Heart right ventricle (tissue), 16 donors: ENCODE results near the gene FLNA. TPM values are rescaled to one million over a fixed set of nuclear protein-coding genes. Genes with fewer than 3 reads are reported as not detected.
A peak's percentile ranks its signal among the peaks of the same experiment; 100 is the strongest.
"Not testable (repeated sequence)": the region's sequence is repeated elsewhere in the genome, so short reads cannot be mapped to it uniquely, and the experiment has no call there.

Source experiments
- ATAC-seq, 8 donors: fragments of 200-7000 bp; cut with Tn5 transposase; one replicate each; pipeline ENCODE4 v1.9.1; 2020; ENCODE audit warnings: mild to moderate bottlenecking in 8 of 8, moderate library complexity in 8 of 8, moderate number of reproducible peaks in 1 of 8
- DNase-seq, 2 donors: peaks; one replicate each; pipeline ENCODE4 v3.0.0-alpha.2; 2020
- H3K27ac ChIP-seq, 10 donors: fragments of 200-600 bp; sonication (generic) in 2 of 10; one replicate each; pipeline versions ENCODE4 v1.5.0 to v1.8.0; 2020 to 2022; ENCODE audit warnings: mild to moderate bottlenecking in 3 of 10
- H3K27me3 ChIP-seq, 7 donors: fragments of 200-600 bp; one replicate each; pipeline ENCODE4 v1.8.0; 2021 to 2022; ENCODE audit warnings: mild to moderate bottlenecking in 2 of 7
- H3K36me3 ChIP-seq, 9 donors: fragments of 200-600 bp; sonication (generic) in 1 of 9; one replicate each; pipeline versions ENCODE4 v1.5.0 to v1.8.0; 2020 to 2022; ENCODE audit warnings: mild to moderate bottlenecking in 2 of 9
- H3K4me1 ChIP-seq, 9 donors: fragments of 200-600 bp; sonication (generic) in 1 of 9; one replicate each; pipeline versions ENCODE4 v1.5.0 to v1.8.0; 2020 to 2022; ENCODE audit warnings: mild to moderate bottlenecking in 4 of 9
- H3K4me3 ChIP-seq, 10 donors: fragments of 200-600 bp; sonication (generic) in 2 of 10; one replicate each; pipeline versions ENCODE4 v1.5.0 to v1.8.0; 2020 to 2022; ENCODE audit warnings: mild to moderate bottlenecking in 7 of 10, moderate library complexity in 2 of 10
- H3K9me3 ChIP-seq, 11 donors: fragments of 200-600 bp in 10 of 11; sonication (generic) in 2 of 11; one replicate each; pipeline versions ENCODE4 v1.5.0 to v1.8.0; 2013 to 2022; ENCODE audit warnings: mild to moderate bottlenecking in 2 of 11, control low read depth in 1 of 11, moderate library complexity in 1 of 11
- WGBS, 2 donors: extraction: QIAGEN DNeasy Blood & Tissue Kit; methylation state at CpG; one replicate each; pipeline ENCODE4 v1.1.7; 2013; ENCODE audit warnings: inconsistent platforms in 1 of 2; 5-methylcytosine and 5-hydroxymethylcytosine counted together
- intact Hi-C, 10 donors: fragments of 100-400 bp; cut with DNase I; formaldehyde crosslinking; loops; one replicate each; pipeline versions ENCODE4 v1.11.1 to v1.14.2; 2022
- polyA plus RNA-seq, 2 donors: library from polyadenylated mRNA; stranded (reverse); fragments of 200-250 nt; gene quantifications; one replicate each; pipeline ENCODE4 v1.2.3, GENCODE V29; 2013
- total RNA-seq, 10 donors: library from RNA; stranded (reverse); fragmentation: NEBNext Ultra II Directional in 3 of 10; extraction: Animal tissue kit (Norgen Biotek cat#: 25700) in 3 of 10; gene quantifications; one replicate each; pipeline versions ENCODE4 v1.2.1 to v1.2.4, GENCODE V29; 2021 to 2023
- TF ChIP-seq, protein P1 (sequence below), 9 donors: fragments of 200-600 bp; sonication (generic) in 2 of 9; IDR thresholded peaks; one replicate each; pipeline versions ENCODE4 v1.5.0 to v1.8.0; 2021 to 2022; ENCODE audit warnings: antibody characterized with exemption in 9 of 9, mild to moderate bottlenecking in 5 of 9, moderate library complexity in 1 of 9
- donor health status: Arrhythmogenic right ventricular cardiomyopathy.
- donor health status: ischemic (EF 13 %, LVEDD 7.1; RV severe dilation, severe dysfunction).
- donor health status: healthy with polysubstance abuse.
- donor health status: DM: no; HTN: yes; CAD: no.
- donor health status: DM: no; HTN: no; CAD: no.
- donor health status: ischemic (EF 25% LVEDD 6.9; RV normal size, moderate dysfunction).
- donor health status: ischemic (EF 25% LVEDD 5.7; RV mildly dilated, moderate dysfunction).
- donor health status: healthy.
- donor health status: DM: yes; HTN: yes; CAD: no.
- donor health status: Ischemic cardiomyopathy.
- donor health status: ischemic (EF 35%, LVEDD 5.7; RV mildly dilated, moderate dysfunction).
- donor health status: nonischemic (EF 11% LVEDD 7.7; RV severe dilation, severe dysfunction).
- donor health status: DM: yes; HTN: yes; CAD: no.
- donor health status: PGD.
- donor health status: ischemic (EF 29% LVEDD 5.4; RV normal size, mild dysfunction).
- donor health status: nonischemic (EF 23%, LVEDD 6.1; RV moderate dilation, normal function).

Gene FLNA
- total and polyA plus RNA-seq, 12 donors = 139 to 442 (median 199) TPM

DNA sequence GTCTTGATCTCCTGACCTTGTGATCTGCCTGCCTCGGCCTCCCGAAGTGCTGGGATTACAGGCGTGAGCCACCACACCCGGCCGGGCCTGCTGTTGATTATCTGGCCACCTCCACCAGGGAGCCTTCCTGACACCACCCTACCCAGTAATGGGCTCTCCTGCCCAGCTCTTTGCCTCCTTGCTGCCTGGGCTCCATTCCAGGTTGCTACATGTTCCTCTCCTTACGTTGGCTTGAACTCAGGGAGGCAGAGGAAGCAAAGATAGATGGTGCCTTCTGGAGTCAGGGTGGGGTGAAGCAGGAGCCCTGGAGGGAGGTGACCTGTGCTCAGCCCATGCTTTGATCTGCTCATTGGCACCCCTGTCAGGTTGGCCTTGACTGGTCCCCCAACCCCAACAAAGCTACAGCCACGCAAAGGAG lies 26.3 kb downstream of the FLNA start:
- H3K9me3 ChIP-seq = no peaks in the 10 kb centered on the region
- no peak overlapping the region for H3K27ac ChIP-seq
- H3K4me3 ChIP-seq = no peak overlapping the region
- peaks cover 0 to 51% (median 17%) of the 10 kb centered on the region in 9 donors for H3K36me3 ChIP-seq
- ATAC-seq = no peak
- peak in 1 of 2 donors; percentile 6 for DNase-seq
- no peaks in the 10 kb centered on the region for H3K27me3 ChIP-seq
- TF ChIP-seq, protein P1, sequence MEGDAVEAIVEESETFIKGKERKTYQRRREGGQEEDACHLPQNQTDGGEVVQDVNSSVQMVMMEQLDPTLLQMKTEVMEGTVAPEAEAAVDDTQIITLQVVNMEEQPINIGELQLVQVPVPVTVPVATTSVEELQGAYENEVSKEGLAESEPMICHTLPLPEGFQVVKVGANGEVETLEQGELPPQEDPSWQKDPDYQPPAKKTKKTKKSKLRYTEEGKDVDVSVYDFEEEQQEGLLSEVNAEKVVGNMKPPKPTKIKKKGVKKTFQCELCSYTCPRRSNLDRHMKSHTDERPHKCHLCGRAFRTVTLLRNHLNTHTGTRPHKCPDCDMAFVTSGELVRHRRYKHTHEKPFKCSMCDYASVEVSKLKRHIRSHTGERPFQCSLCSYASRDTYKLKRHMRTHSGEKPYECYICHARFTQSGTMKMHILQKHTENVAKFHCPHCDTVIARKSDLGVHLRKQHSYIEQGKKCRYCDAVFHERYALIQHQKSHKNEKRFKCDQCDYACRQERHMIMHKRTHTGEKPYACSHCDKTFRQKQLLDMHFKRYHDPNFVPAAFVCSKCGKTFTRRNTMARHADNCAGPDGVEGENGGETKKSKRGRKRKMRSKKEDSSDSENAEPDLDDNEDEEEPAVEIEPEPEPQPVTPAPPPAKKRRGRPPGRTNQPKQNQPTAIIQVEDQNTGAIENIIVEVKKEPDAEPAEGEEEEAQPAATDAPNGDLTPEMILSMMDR (IDR thresholded peaks at IDR 0.05) = no peak
- H3K4me1 ChIP-seq = peaks cover 0 to 33% (median 3%) of the 10 kb centered on the region in 9 donors
- intact Hi-C loops = no loop called here
- 54 to 77% methylated on average over 4 to 7 of the region's 7 CpGs for WGBS, 2 donors

DNA sequence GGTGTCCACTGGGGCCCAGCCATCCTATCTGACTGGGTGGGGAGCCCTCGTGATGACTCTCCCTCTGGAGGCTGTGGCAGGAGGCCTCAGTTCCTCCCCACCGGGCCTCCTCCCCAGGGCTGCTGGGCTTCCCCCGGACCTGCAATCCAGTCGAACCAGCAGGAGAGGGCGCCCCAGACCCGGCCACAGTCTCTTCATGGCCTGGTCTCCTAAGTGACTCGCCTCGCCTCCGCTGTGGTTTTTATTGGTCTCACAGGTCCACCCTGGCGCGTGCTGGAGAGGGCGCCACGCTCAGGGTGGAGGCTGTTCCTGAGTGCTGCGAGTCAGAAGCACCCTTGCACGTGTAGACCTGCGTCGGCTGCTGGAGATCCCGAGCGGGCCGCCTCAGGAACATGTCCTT lies 30.8 kb downstream of the FLNA start:
- H3K4me3 ChIP-seq, H3K4me1 ChIP-seq, H3K36me3 ChIP-seq, H3K9me3 ChIP-seq, H3K27me3 ChIP-seq, intact Hi-C loops, H3K27ac ChIP-seq, DNase-seq: not testable (repeated sequence)
- WGBS, 2 donors = no CpG with 5 or more reads among the region's 20 CpGs
- ATAC-seq = peak; percentile 5 to 56 (median 25)

DNA sequence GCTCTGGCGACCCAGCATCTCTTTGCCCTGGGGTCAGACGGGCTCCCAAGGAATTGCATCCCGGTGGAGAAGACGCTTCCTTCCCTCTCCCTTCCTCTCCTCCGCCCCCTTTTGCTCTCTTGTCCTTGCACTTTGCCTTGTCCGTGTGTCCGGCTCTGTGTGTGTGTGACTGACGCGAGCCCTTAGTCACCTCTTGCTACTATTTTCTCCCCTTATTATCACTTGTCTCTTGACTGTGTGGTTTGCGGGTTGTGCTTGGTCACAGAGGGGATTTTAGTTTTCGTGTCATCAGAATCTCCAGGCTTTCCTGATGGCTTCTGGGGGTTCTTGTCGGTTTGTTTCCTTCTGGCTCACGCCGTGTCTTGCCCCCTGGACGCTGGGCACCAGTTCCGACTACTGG lies 31.4 kb downstream of the FLNA start:
- DNase-seq, intact Hi-C loops, H3K9me3 ChIP-seq, H3K27ac ChIP-seq, H3K4me3 ChIP-seq, H3K27me3 ChIP-seq, H3K36me3 ChIP-seq, H3K4me1 ChIP-seq: not testable (repeated sequence)
- ATAC-seq = peak in 5 of 8 donors; percentile 1 to 15 (median 5)
- WGBS, 2 donors = no CpG with 5 or more reads among the region's 16 CpGs

DNA sequence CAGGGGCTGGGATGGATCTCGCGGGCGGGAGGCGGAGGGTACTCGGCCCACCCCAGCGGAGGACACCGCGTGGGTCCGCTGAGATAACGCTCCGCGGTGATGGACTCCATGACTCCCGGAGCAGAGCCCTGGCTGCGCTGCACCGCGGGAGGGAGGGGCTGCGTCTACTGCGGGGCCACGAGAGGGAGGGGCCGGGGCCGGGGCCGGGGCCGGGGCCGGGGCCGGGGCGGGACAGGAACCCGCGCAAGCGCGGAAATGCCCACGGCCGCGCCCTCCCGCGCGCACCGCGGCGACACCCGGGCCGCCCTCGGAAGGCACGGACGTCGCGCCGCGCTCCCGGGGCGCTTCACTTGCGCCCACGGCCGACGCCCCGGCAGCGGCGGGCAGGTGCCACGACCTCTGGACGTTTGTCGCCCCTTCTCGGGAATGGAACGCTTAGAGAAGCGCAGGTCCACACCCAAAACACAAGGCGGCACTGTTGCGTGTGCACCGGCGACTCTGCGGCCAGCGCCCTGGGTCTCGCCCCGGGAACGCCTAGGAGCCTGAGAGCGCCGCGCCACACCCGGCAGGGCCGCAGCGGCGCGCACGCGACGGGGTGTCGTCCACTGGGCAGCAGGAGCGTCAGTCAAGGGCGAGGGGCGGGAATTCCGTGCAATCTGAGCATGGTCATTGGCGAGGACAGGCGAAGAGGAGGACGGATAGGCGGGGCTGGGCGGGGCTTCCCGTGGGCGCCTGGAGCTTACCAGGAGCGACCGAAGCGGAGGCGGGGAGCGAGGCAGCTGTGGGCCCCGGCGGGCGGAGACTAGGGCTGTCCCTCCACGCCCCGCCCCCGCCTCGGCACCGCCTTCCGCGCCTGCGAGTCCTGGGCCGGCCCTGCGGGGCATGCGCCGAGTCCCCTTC lies 32.8 kb downstream of the FLNA start:
- H3K4me3 ChIP-seq = peak overlapping the region in 1 of 10 donors; percentile 28
- H3K36me3 ChIP-seq, H3K9me3 ChIP-seq, intact Hi-C loops, H3K4me1 ChIP-seq, H3K27me3 ChIP-seq, DNase-seq: not testable (repeated sequence)
- ATAC-seq = peak; percentile 84 to 92 (median 88)
- WGBS, 2 donors = 0% methylated on average over 2 to 10 of the region's 115 CpGs
- peak overlapping the region in 2 of 10 donors; percentile 60 to 69 for H3K27ac ChIP-seq

DNA sequence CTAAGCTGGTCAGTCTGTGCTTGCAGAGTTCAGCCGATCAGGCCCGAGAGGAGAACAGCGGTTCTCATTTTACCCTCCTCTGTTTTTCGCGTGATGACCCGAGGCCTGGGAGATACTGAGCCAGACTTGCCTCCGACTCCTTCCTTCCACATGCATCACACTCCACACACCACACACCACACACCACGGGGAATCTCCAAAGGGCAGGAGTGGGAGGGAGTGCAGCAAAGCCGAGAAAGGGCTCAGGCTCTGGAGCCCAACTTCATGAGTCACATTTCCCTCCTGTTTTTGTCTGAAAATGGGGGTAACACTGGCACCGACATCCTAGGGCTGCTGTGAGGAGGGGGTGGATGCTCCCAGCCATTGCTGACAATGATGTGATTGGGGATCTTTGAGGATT lies 39.9 kb downstream of the FLNA start:
- Histone ChIP-seq H3K36me3 (no peaks in the 10 kb centered on the region), H3K4me1 (peaks cover 0 to 18% (median 0%) of the 10 kb centered on the region in 9 donors), H3K4me3 (no peak overlapping the region), H3K27ac (peak overlapping the region in 1 of 10 donors; percentile 56), H3K27me3 (peaks cover 0 to 24% (median 0%) of the 10 kb centered on the region in 7 donors), H3K9me3 (no peaks in the 10 kb centered on the region)
- intact Hi-C loops = no loop called here
- TF ChIP-seq, protein P1 (IDR thresholded peaks at IDR 0.05) = no peak
- 68 to 85% methylated on average over 9 to 10 of the region's 10 CpGs for WGBS, 2 donors
- DNase-seq (no peak), ATAC-seq (no peak)

DNA sequence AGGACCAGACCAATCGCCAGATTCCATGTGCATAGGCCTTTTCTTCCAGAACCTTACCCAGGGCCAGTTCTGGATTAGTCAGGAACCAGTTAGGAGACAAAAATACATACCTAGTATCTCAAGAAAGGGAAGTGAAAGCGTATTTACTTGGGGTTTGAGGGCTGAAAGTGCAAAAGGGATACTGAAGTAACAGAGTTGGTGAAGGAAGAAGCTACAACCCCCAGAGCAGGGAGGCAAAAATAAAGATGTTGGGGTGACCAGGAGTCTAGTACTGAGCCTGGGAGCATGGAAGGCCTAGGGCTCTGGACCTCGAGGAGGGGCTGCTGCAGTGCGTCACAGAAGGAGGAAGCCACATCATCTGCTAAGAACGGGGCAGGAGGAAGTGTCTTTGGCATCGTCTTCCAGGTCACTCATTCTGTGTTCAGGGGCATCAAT lies 40.6 kb downstream of the FLNA start:
- intact Hi-C loops = no loop called here
- Histone ChIP-seq H3K4me3 (no peak overlapping the region), H3K27ac (peak overlapping the region in 1 of 10 donors; percentile 56), H3K27me3 (peaks cover 0 to 27% (median 0%) of the 10 kb centered on the region in 7 donors), H3K36me3 (no peaks in the 10 kb centered on the region), H3K9me3 (no peaks in the 10 kb centered on the region), H3K4me1 (peaks cover 0 to 18% (median 0%) of the 10 kb centered on the region in 9 donors)
- ATAC-seq (no peak), DNase-seq (no peak)
- 73 to 76% methylated on average over 6 of the region's 6 CpGs for WGBS, 2 donors
- TF ChIP-seq, protein P1 (IDR thresholded peaks at IDR 0.05) = no peak
